ENCODE measurements around the gene SLC27A4. TPM values are rescaled to one million over a fixed set of nuclear protein-coding genes. Genes with fewer than 3 reads are reported as not detected.

SLC27A4 gene
- total RNA-seq, 4 donors from 2014 or later = 15.8 to 35.6 (median 25.5) TPM

GRCh38 chr9:128388150-128388549 is 47.8 kb downstream of the SLC27A4 start:
- Histone ChIP-seq H3K4me1 (peaks cover 0 to 3% (median 0%) of the 10 kb centered on the region in 4 donors), H3K36me3 (peaks cover 59 to 100% (median 95%) of the 10 kb centered on the region in 4 donors), H3K4me3 (no peak overlapping the region), H3K27me3 (peaks cover 0 to 39% (median 0%) of the 10 kb centered on the region in 4 donors), H3K9me3 (no peaks in the 10 kb centered on the region), H3K27ac (replicated peaks in 1 of 4) (no peak overlapping the region)
- TF ChIP-seq CTCF (IDR thresholded peaks at IDR 0.05) = no peak
- TF ChIP-seq EP300 (IDR thresholded peaks at IDR 0.05) = no peak
- no peak for TF ChIP-seq POLR2AphosphoS5 (IDR thresholded peaks at IDR 0.05)
- no peak for TF ChIP-seq POLR2A (IDR thresholded peaks at IDR 0.05; ENCODE audit: low read depth)
- DNase-seq (ENCODE audit: extremely low spot score) = no peak
- intact Hi-C loops (cut with DNase I) = no loop called here
- 93% methylated on average over 9 of the region's 10 CpGs for WGBS

GRCh38 chr9:128389395-128390149 is 49.2 kb downstream of the SLC27A4 start:
- H3K4me3 ChIP-seq = no peak overlapping the region
- TF ChIP-seq EP300 (IDR thresholded peaks at IDR 0.05) (no peak), POLR2AphosphoS5 (IDR thresholded peaks at IDR 0.05) (no peak), POLR2A (IDR thresholded peaks at IDR 0.05; ENCODE audit: low read depth) (no peak), CTCF (IDR thresholded peaks at IDR 0.05) (no peak)
- 65% methylated on average over 8 of the region's 13 CpGs for WGBS
- H3K36me3 ChIP-seq = peaks cover 48 to 92% (median 86%) of the 10 kb centered on the region in 4 donors
- no peaks in the 10 kb centered on the region for H3K9me3 ChIP-seq
- peaks cover 0 to 51% (median 0%) of the 10 kb centered on the region in 4 donors for H3K27me3 ChIP-seq
- DNase-seq (ENCODE audit: extremely low spot score) = no peak
- H3K27ac ChIP-seq (replicated peaks in 1 of 4) = no peak overlapping the region
- intact Hi-C loops (cut with DNase I) = no loop called here
- no peaks in the 10 kb centered on the region for H3K4me1 ChIP-seq

- H3K36me3 ChIP-seq = peaks cover 48 to 84% (median 79%) of the 10 kb centered on the region in 4 donors
- no peak for TF ChIP-seq CTCF (IDR thresholded peaks at IDR 0.05)
- no peak for TF ChIP-seq EP300 (IDR thresholded peaks at IDR 0.05)
- no peak for TF ChIP-seq POLR2A (IDR thresholded peaks at IDR 0.05; ENCODE audit: low read depth)
- no peak for TF ChIP-seq POLR2AphosphoS5 (IDR thresholded peaks at IDR 0.05)
- no peak for DNase-seq (ENCODE audit: extremely low spot score)
- H3K27ac ChIP-seq (replicated peaks in 1 of 4) = no peak overlapping the region
- H3K27me3 ChIP-seq = peaks cover 0 to 56% (median 0%) of the 10 kb centered on the region in 4 donors
- H3K4me1 ChIP-seq = no peaks in the 10 kb centered on the region
- H3K9me3 ChIP-seq = no peaks in the 10 kb centered on the region
- no peak overlapping the region for H3K4me3 ChIP-seq
- 83% methylated on average over 11 of the region's 11 CpGs for WGBS
- intact Hi-C loops (cut with DNase I) = no loop called here
Measured at GRCh38 chr9:128390150-128390812, 50.0 kb downstream of the SLC27A4 start.

GRCh38 chr9:128390813-128391711 is 50.7 kb downstream of the SLC27A4 start:
- Histone ChIP-seq H3K4me3 (no peak overlapping the region), H3K27ac (replicated peaks in 1 of 4) (no peak overlapping the region), H3K36me3 (peaks cover 48 to 77% (median 72%) of the 10 kb centered on the region in 4 donors), H3K27me3 (peaks cover 0 to 64% (median 0%) of the 10 kb centered on the region in 4 donors), H3K9me3 (no peaks in the 10 kb centered on the region), H3K4me1 (no peaks in the 10 kb centered on the region)
- intact Hi-C loops (cut with DNase I) = no loop called here
- 94% methylated on average over 3 of the region's 8 CpGs for WGBS
- DNase-seq (ENCODE audit: extremely low spot score) = no peak
- TF ChIP-seq POLR2A (IDR thresholded peaks at IDR 0.05; ENCODE audit: low read depth) (no peak), CTCF (IDR thresholded peaks at IDR 0.05) (no peak), EP300 (IDR thresholded peaks at IDR 0.05) (no peak), POLR2AphosphoS5 (IDR thresholded peaks at IDR 0.05) (no peak)

All from esophagus muscularis mucosa (tissue), 4 donors.